ENCODE results near the gene PNMA5. TPM values are rescaled to one million over a fixed set of nuclear protein-coding genes. Genes with fewer than 3 reads are reported as not detected.

PNMA5 gene
- total RNA-seq, 4 donors from 2014 or later: not detected

DNA sequence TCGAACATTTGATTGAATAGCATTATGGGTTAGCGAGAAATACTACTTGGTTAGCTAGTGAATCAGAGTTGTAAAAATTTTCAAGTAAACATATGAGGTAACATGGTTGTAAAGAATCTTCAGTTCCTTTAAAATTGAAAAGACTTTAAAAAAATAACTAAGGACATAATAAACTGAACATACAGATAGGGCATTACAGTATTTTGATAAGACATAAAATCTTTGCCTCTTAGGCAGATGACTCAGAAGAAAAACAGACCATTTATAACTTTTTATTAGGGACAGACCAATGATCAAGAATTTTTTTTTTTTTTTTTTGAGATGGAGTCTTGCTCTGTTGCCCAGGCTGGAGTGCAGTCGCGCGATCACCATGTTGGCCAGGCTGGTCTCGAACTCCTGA, 43.1 kb downstream of the PNMA5 start:
- Histone ChIP-seq H3K4me3 (no peak overlapping the region), H3K9me3 (no peaks in the 10 kb centered on the region), H3K27ac (no peak overlapping the region), H3K36me3 (peaks cover 2% of the 10 kb centered on the region), H3K4me1 (no peaks in the 10 kb centered on the region), H3K27me3 (no peaks in the 10 kb centered on the region)
- 88% methylated on average over 6 of the region's 6 CpGs for WGBS
- no peak for TF ChIP-seq POLR2AphosphoS5 (IDR thresholded peaks at IDR 0.05)
- TF ChIP-seq, protein P1, sequence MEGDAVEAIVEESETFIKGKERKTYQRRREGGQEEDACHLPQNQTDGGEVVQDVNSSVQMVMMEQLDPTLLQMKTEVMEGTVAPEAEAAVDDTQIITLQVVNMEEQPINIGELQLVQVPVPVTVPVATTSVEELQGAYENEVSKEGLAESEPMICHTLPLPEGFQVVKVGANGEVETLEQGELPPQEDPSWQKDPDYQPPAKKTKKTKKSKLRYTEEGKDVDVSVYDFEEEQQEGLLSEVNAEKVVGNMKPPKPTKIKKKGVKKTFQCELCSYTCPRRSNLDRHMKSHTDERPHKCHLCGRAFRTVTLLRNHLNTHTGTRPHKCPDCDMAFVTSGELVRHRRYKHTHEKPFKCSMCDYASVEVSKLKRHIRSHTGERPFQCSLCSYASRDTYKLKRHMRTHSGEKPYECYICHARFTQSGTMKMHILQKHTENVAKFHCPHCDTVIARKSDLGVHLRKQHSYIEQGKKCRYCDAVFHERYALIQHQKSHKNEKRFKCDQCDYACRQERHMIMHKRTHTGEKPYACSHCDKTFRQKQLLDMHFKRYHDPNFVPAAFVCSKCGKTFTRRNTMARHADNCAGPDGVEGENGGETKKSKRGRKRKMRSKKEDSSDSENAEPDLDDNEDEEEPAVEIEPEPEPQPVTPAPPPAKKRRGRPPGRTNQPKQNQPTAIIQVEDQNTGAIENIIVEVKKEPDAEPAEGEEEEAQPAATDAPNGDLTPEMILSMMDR (IDR thresholded peaks at IDR 0.05): no peak
- TF ChIP-seq POLR2A (IDR thresholded peaks at IDR 0.05): no peak
- no peak for DNase-seq (ENCODE audit: low spot score in 2 of 2)

- Histone ChIP-seq H3K9me3 (no peaks in the 10 kb centered on the region), H3K36me3 (peaks cover 2% of the 10 kb centered on the region), H3K4me3 (no peak overlapping the region), H3K4me1 (no peaks in the 10 kb centered on the region), H3K27me3 (no peaks in the 10 kb centered on the region), H3K27ac (no peak overlapping the region)
- 68% methylated on average over 4 of the region's 4 CpGs for WGBS
- peak in 1 of 2 donors; percentile 25 for DNase-seq (ENCODE audit: low spot score in 2 of 2)
- TF ChIP-seq, protein P1 (IDR thresholded peaks at IDR 0.05): no peak
- TF ChIP-seq POLR2A (IDR thresholded peaks at IDR 0.05): no peak
- no peak for TF ChIP-seq EP300 (IDR thresholded peaks at IDR 0.05)
- TF ChIP-seq POLR2AphosphoS5 (IDR thresholded peaks at IDR 0.05): no peak
Observed at GRCh38 chrX:152949114-152949513, 44.8 kb downstream of the PNMA5 start.

DNA sequence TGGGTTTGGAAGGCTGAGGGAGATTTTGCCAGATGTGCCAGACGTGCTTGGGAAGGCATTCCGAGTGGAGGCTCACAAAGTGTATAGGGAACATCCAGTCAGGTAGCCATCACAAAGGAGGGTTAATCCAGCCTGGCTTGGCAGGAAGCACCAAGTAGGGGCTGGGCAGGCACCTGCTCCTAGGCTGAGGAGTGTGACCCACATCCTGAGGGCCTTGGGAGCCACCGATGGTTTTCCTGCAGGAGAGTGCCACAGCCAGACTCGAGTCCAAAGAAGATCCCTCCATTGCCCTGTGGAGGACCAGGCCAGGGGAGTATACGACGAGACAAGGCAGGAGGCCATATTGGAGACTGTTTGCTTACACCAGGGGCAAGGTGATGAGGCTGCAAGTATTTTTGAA, 47.2 kb downstream of the PNMA5 start:
- no peaks in the 10 kb centered on the region for H3K9me3 ChIP-seq
- WGBS: 85% methylated on average over 6 of the region's 6 CpGs
- H3K27me3 ChIP-seq: no peaks in the 10 kb centered on the region
- no peak overlapping the region for H3K27ac ChIP-seq
- H3K4me1 ChIP-seq: no peaks in the 10 kb centered on the region
- no peak overlapping the region for H3K4me3 ChIP-seq
- DNase-seq (ENCODE audit: low spot score in 2 of 2): no peak
- no peak for TF ChIP-seq POLR2A (IDR thresholded peaks at IDR 0.05)
- peaks cover 2% of the 10 kb centered on the region for H3K36me3 ChIP-seq

- no peaks in the 10 kb centered on the region for H3K27me3 ChIP-seq
- WGBS: 78% methylated on average over 10 of the region's 11 CpGs
- no peaks in the 10 kb centered on the region for H3K9me3 ChIP-seq
- no peak overlapping the region for H3K27ac ChIP-seq
- no peak overlapping the region for H3K4me3 ChIP-seq
- peaks cover 2% of the 10 kb centered on the region for H3K36me3 ChIP-seq
- TF ChIP-seq POLR2A (IDR thresholded peaks at IDR 0.05) (no peak), POLR2AphosphoS5 (IDR thresholded peaks at IDR 0.05) (no peak), EP300 (IDR thresholded peaks at IDR 0.05) (no peak)
- TF ChIP-seq, protein P1 (IDR thresholded peaks at IDR 0.05): no peak
- no peak for DNase-seq (ENCODE audit: low spot score in 2 of 2)
- H3K4me1 ChIP-seq: peaks cover 5% of the 10 kb centered on the region
Observed at GRCh38 chrX:152945021-152945979, 48.6 kb downstream of the PNMA5 start.

DNA sequence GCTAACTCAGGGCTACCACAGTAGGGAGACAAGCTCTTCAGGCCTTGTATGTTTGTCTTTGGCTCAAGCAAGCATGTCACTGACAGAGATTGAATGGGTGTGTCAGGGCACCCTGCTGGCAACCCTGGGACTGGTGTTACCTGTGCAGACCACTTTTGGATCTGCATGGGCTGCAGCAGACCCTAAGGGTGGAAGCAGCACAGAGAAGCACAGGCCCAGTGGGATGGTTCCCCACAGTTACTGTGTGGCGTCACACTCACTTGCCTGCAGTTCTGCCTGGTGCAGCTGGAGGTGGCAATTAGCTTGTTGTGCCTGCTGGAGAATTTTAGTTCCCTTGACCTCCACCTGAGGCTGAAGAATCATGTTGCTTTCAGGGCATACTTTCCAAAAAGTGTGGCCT, 50.1 kb downstream of the PNMA5 start:
- WGBS: 100% methylated on average over 1 of the region's 1 CpG

More for the DNA sequence above, 50.1 kb downstream of the PNMA5 start:
- peaks cover 2% of the 10 kb centered on the region for H3K36me3 ChIP-seq
- H3K4me1 ChIP-seq: peaks cover 5% of the 10 kb centered on the region
- no peaks in the 10 kb centered on the region for H3K27me3 ChIP-seq
- TF ChIP-seq POLR2AphosphoS5 (IDR thresholded peaks at IDR 0.05) (no peak), EP300 (IDR thresholded peaks at IDR 0.05) (no peak), POLR2A (IDR thresholded peaks at IDR 0.05) (no peak)
- TF ChIP-seq, protein P1 (IDR thresholded peaks at IDR 0.05): no peak
- H3K27ac ChIP-seq: no peak overlapping the region
- no peak for DNase-seq (ENCODE audit: low spot score in 2 of 2)
- no peak overlapping the region for H3K4me3 ChIP-seq
- no peaks in the 10 kb centered on the region for H3K9me3 ChIP-seq

All from suprapubic skin (tissue), 4 donors.